GM23338 (cell line): ENCODE results near the gene SPATA13.

ENCODE experiments used
- EZH2 ChIP-seq: fragments of 200-600 bp; sonication (generic); IDR thresholded peaks from one replicate; pipeline ENCODE4 v1.8.0; 2017; ENCODE audit warnings: antibody characterized with exemption, mild to moderate bottlenecking, low read depth; ENCODE audit not compliant: unreplicated experiment
- EZH2phosphoT487 ChIP-seq: fragments of 200-600 bp; sonication (generic); IDR thresholded peaks from one replicate; pipeline ENCODE4 v1.8.1; 2018; ENCODE audit warnings: antibody characterized with exemption; ENCODE audit not compliant: unreplicated experiment
- POLR2AphosphoS5 ChIP-seq: IDR thresholded peaks from 2 replicates; pipeline ENCODE4 v1.6.1; 2016; ENCODE audit warnings: antibody characterized with exemption, low read depth
- ZNF114 ChIP-seq: fragments of 250-450 bp; sonication (Bioruptor Pico); IDR thresholded peaks from 2 replicates; pipeline ENCODE4 v1.5.0; 2020; ENCODE audit warnings: mild to moderate bottlenecking, moderate library complexity
- TF ChIP-seq, protein P1 (sequence below), 2 experiments: fragments of 200-600 bp in 1 of 2; sonication (generic) in 1 of 2; conservative IDR thresholded peaks; 2 replicates each; pipeline versions ENCODE4 v1.5.1 to v1.6.1; 2016 to 2017; ENCODE audit warnings: antibody characterized with exemption in 2 of 2, low read depth in 2 of 2, mild to moderate bottlenecking in 2 of 2, moderate library complexity in 1 of 2
- TF ChIP-seq, protein P2 (sequence below): IDR thresholded peaks from one replicate; pipeline ENCODE4 v1.6.1; 2018; ENCODE audit warnings: antibody characterized with exemption; ENCODE audit not compliant: unreplicated experiment

DNA sequence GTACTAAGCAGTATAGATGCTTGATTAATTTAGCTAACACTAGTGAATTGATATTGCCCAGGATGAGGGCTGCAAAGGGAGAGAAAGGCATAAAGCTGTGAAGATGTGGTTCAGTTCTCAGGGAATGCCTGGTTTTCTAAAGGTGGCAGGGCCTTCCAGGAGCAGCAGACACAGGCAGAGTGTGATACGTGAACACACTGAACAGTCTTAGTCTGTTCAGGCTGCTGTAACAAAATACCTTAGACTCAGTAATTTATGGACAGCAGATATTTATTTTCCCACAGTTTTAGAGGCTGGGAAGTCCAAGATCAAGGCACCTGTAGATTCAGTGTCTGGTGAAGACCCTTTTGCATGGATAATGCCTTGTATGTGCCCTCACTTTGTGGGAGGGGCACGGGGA lies 8.7 kb upstream of the SPATA13 start:
- TF ChIP-seq, protein P1, sequence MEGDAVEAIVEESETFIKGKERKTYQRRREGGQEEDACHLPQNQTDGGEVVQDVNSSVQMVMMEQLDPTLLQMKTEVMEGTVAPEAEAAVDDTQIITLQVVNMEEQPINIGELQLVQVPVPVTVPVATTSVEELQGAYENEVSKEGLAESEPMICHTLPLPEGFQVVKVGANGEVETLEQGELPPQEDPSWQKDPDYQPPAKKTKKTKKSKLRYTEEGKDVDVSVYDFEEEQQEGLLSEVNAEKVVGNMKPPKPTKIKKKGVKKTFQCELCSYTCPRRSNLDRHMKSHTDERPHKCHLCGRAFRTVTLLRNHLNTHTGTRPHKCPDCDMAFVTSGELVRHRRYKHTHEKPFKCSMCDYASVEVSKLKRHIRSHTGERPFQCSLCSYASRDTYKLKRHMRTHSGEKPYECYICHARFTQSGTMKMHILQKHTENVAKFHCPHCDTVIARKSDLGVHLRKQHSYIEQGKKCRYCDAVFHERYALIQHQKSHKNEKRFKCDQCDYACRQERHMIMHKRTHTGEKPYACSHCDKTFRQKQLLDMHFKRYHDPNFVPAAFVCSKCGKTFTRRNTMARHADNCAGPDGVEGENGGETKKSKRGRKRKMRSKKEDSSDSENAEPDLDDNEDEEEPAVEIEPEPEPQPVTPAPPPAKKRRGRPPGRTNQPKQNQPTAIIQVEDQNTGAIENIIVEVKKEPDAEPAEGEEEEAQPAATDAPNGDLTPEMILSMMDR (conservative IDR thresholded peaks at IDR 0.05; ENCODE audit: low read depth in 2 of 2), result no peak
- TF ChIP-seq, protein P2, sequence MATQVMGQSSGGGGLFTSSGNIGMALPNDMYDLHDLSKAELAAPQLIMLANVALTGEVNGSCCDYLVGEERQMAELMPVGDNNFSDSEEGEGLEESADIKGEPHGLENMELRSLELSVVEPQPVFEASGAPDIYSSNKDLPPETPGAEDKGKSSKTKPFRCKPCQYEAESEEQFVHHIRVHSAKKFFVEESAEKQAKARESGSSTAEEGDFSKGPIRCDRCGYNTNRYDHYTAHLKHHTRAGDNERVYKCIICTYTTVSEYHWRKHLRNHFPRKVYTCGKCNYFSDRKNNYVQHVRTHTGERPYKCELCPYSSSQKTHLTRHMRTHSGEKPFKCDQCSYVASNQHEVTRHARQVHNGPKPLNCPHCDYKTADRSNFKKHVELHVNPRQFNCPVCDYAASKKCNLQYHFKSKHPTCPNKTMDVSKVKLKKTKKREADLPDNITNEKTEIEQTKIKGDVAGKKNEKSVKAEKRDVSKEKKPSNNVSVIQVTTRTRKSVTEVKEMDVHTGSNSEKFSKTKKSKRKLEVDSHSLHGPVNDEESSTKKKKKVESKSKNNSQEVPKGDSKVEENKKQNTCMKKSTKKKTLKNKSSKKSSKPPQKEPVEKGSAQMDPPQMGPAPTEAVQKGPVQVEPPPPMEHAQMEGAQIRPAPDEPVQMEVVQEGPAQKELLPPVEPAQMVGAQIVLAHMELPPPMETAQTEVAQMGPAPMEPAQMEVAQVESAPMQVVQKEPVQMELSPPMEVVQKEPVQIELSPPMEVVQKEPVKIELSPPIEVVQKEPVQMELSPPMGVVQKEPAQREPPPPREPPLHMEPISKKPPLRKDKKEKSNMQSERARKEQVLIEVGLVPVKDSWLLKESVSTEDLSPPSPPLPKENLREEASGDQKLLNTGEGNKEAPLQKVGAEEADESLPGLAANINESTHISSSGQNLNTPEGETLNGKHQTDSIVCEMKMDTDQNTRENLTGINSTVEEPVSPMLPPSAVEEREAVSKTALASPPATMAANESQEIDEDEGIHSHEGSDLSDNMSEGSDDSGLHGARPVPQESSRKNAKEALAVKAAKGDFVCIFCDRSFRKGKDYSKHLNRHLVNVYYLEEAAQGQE, result no peak
- no peak for TF ChIP-seq POLR2AphosphoS5
- TF ChIP-seq ZNF114 (CRISPR knock-in tag), result no peak
- no peak for TF ChIP-seq EZH2phosphoT487
- TF ChIP-seq EZH2, result no peak
